Stimulated activated CD4-positive, alpha-beta T cell treated with anti-CD3 and anti-CD28 coated beads, Interleukin-4, amount 100 ng/mL, for 4 hours (primary cell): Measurements from ENCODE around the gene HOXB2.
A peak's percentile ranks its signal among the peaks of the same experiment; 100 is the strongest.
"Not testable (repeated sequence)": the region's sequence is repeated elsewhere in the genome, so short reads cannot be mapped to it uniquely, and the experiment has no call there.

Source experiments
- DNase-seq, 2 experiments: peaks; one replicate each; pipeline ENCODE4 v3.0.0-alpha.2; 2020

The HOXB2 gene

GRCh38 chr17:48513097-48513496 lies 31.8 kb downstream of the HOXB2 start:
- DNase-seq, result peak in 1 of 2 experiments; percentile 24

DNA sequence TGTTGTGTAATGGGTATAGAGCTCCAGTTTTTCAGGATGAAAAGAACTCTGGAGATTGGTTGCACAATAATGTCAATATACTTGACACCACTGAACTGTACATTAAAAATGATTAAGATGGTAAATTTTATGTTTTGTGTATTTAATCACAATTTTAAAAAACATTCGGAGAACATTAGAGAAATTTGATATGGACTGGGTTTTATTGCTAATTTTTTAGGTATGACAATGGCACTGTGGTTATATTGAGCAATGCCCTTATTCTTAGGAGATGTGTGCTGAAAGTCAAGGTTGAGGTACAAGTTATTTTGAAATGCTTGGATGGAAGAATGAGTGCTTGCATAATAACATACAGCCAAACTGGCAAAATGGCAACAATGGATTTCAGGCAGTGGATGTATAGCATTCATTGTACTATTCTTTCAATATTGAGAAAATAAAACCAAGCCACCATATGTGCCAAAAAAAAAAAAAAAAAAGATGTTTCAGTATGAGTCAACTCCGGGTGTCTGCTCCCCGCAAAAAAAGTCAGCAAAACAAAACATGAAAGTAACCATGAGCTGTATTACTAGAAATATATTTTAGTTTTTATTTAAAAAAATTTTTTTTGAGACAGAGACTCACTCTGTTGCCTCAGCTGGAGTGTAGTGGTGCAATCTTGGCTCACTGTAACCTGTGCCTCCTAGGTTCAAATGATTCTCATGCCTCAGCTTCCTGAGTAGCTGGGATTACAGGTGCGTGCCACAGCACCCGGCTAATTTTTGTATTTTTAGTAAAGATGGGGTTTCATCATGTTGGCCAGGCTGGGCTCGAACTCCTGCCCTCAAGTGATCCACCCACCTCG lies 33.9 kb downstream of the HOXB2 start:
- DNase-seq, result peak in 1 of 2 experiments; percentile 34

GRCh38 chr17:48510381-48510760 lies 34.5 kb downstream of the HOXB2 start:
- DNase-seq, result no peak

DNA sequence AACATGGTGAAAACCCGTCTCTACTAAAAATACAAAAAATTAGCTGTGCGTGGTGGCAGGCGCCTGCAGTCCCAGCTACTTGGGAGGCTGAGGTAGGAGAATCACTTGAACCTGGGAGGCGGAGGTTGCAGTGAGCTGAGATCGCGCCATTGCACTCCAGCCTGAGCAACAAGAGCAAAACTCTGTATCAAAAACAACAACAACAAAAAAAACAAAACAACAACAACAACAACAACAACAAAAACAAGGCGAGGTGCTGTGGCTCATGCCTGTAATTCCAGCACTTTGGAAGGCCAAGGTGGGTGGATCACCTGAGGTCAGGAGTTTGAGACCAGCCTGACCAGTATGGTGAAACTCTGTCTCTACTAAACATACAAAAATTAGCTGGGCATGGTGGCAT lies 35.2 kb downstream of the HOXB2 start:
- DNase-seq, result not testable (repeated sequence)

GRCh38 chr17:48506246-48506645 lies 38.7 kb downstream of the HOXB2 start:
- DNase-seq, result no peak

DNA sequence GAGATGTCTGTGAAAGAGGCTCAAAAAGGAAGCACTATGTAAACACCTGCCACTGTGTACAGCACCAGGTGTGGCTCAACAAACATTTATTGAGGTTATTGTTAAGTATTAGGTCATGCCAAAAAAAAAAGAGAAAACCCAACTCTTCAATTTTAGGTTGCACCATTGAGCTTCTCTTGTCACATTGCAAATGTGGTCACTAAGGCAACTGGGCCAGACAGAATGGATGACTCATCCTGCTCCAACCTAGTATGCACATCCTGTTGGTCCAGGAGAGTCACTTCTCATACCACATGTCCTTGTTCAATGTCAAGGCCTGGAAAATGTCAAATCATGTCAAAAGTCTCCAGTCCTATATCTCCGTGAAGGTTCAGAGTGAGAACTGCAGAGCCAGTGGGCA lies 39.1 kb downstream of the HOXB2 start:
- peak in 1 of 2 experiments; percentile 32 for DNase-seq

GRCh38 chr17:48504953-48505352 lies 40.0 kb downstream of the HOXB2 start:
- DNase-seq, result no peak

GRCh38 chr17:48503747-48504146 lies 41.2 kb downstream of the HOXB2 start:
- DNase-seq, result no peak

DNA sequence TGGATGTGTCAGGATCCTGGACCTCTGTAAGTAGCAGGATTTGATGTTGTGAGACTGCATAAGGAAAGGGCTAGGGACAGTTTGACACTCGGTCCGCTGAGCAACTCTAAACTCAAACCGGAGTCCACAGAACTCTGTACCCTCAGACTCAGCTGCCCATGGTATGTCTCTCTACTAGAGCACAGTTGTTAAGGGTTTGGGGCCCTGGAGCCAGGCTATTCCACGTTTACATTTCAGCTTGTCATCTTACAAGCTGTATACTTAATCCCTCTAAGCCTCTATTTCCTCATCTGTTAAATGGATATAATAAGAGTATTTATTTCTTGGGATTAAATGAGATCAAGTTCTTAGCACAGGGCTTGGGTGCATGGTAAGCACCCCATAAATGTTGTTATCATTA lies 42.0 kb downstream of the HOXB2 start:
- no peak for DNase-seq

- DNase-seq, result no peak
Observed at GRCh38 chr17:48502312-48502711, 42.6 kb downstream of the HOXB2 start.

DNA sequence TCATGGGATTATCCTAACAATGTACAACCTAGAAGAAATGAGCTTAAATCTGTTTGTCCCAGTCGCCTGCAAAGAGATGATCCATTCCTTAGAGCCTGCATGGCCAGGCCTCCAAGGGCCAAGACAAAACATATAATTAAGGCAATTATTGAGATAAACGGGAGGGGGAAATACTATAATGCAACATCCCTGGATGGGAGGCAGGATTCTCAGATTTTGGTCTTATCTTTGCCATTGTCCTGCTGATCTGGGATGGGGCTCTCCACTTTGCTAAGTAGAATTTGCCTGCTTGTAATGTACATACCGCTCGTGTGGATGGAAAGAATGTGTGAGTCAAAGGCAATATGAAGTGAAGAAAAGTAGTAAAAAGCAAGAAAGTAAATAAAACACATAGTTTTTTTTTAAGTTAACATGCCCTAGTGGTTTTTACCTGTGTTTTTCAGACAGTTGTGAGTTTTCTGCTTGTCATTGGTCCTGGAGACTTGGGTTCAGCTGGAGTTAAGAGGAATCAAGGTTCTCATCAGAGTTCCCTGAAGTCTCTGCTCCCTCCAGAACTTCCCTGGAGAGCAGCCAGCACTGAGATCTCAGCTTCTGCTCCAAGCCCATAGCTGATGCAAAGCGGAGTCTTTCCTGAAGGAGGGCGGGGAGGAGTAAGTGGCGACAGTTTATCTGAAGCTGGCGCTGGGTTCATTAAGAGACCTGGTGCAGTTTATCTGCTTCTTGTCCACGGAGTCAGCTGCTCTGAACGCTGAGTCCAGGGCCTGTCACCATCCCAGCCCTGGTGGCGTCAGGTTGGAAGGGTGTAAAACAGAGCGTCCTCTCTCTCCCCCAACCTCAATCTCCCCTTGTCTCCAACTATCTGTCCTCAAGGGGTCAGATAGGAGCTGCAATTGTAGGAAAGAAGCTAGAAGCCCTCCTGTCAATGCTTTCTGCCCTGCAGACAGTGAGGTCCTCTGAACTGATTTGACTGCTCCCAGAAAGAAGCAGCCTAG lies 44.2 kb downstream of the HOXB2 start:
- DNase-seq, result no peak

DNA sequence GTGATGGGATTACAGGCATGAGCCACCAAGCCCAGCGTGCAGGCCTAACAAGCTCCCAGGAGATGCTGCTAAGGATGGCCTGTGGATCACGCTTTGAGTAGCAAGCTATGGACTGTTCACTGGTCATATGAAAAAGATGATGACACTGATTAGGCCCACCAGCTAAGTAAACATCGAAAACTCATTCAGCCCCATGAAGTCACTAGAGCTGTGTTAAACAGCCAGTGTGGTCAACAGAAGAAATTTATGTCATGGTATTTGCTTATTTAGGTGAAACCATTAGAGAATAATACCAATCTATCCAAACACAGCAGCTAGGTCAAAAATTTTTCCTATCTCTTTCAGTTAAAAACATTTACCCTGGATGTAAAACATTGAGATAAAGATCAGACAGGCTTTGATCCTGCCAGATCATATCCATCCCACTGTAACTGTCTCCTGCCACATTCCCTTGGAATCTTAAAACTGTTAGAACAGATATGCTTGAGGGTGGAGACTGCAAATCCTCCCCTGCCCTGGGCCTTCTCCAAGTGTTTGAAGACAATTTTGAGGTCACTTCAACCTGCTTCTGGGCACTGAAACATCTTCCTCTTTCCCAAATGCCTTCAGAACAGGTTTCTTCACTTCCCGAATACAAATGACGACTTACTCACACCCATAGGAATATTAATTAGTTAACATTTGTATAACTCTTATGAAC lies 45.0 kb downstream of the HOXB2 start:
- no peak for DNase-seq

DNA sequence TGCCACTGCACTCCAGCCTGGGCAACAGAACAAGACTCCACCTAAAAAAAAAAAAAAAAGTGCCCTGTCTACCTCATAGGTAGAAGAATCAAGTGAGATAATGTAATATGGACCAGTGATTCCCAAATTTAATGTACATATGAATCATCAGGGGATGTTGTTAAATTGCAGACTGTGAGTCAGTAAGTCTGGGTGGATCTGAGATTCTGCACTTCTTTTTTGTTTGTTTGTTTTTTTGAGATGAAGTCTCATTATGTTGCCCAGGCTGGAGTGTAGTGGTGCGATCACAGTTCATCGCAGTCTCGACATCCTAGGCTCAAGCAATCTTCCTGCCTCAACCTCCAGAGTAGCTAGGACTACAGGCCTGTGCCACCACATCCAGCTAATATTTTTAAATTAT lies 45.7 kb downstream of the HOXB2 start:
- no peak for DNase-seq

DNA sequence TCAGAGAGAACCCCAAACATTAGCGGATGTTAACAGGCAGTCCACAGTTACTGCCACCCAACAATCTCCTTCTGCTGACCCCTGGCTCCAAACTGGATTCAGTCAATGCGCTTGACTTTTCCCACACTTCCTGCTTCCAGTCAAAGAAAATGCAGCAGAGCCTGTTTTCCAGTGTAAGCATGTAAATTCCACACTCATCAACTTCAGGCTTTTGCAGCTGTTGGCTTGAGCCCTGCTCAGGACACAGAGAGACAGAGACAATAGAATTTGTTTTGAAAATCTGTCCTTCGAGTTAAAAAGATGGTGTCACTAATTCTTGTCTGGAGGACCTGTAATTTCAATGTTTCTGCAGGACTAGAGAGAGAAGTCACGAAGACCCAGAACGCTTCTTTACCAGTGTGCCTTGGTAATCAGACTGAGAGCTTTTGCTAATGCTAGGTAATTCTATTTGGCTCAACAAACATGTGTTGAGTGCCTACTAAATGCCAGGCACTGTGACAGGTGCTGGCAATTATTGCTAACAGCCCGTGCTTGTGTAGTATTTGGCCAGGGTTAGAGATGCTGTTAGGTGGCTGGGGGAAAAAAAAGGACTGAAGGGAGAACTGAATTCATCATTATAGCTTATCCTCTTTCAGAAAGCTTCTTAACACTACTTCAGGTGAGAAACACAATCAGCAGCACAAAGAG lies 46.6 kb downstream of the HOXB2 start:
- DNase-seq, result no peak

DNA sequence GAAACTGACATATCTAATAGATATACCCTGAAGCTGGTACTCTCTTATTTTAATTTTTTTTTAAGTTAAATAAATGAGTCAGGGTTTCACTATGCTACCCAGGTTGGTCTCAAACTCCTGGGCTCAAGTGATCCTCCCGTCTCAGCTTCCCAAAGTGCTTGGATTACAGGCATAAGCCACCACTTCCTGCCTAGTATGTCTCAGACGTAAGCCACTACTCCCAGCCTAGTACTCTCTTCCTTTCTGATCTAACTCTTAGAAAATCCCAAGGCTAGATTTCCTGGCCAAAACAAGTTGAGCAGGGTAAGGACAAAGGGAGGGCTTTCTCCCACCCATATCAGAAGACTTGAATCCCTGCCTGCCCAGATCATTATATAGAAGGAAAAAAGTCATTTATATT lies 47.8 kb downstream of the HOXB2 start:
- DNase-seq, result no peak

GRCh38 chr17:48494335-48494734 lies 50.6 kb downstream of the HOXB2 start:
- DNase-seq, result no peak
